Astrocyte of the hippocampus (primary cell): ENCODE measurements around the gene HDGFL2.
A peak's percentile ranks its signal among the peaks of the same experiment; 100 is the strongest.

Experiments
- DNase-seq: peaks from one replicate; pipeline ENCODE4 v3.0.0; 2011; ENCODE audit warnings: low read depth, low spot score

Gene HDGFL2

DNA sequence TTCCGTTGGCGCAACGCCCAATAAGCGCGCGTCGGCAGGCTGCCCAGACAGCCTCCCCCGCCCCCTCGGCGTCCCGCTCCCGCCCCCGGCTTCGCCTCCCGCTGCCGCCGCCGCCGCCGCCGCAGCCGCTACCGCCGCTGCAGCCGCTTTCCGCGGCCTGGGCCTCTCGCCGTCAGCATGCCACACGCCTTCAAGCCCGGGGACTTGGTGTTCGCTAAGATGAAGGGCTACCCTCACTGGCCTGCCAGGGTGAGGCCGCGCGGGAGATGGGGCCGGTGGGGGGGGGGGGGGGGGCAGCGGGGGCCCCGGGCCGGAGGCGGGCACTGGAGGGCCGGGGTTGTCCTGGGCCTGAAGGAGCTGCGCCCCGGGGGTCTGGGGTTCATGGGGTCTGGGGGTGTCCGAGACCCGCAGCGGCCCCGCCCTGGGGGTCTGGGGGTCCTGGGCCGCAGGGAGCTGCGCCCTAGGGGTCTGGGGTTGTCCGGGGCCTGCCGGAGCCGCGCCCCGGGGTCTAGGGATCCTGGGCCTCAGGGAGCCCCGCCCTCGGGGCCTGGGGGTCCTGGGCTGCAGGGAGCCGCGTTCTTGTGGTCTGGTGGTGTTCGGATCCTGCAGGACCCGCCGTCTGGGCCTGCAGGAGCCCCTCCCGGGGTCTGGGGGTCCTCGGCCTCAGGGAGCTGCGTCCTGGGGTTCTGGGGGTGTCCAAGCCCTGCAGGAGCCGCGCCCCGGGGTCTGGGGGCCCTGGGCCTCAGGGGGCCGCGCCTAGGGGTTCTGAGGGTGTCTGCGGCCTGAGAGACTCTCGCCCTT is at the start of gene HDGFL2:
Gene HDGFL2 (plus strand): TSS at position 124 of the 801 bp plus-strand sequence. CDS start 54 bp downstream, at position 178.
- no peak for DNase-seq

DNA sequence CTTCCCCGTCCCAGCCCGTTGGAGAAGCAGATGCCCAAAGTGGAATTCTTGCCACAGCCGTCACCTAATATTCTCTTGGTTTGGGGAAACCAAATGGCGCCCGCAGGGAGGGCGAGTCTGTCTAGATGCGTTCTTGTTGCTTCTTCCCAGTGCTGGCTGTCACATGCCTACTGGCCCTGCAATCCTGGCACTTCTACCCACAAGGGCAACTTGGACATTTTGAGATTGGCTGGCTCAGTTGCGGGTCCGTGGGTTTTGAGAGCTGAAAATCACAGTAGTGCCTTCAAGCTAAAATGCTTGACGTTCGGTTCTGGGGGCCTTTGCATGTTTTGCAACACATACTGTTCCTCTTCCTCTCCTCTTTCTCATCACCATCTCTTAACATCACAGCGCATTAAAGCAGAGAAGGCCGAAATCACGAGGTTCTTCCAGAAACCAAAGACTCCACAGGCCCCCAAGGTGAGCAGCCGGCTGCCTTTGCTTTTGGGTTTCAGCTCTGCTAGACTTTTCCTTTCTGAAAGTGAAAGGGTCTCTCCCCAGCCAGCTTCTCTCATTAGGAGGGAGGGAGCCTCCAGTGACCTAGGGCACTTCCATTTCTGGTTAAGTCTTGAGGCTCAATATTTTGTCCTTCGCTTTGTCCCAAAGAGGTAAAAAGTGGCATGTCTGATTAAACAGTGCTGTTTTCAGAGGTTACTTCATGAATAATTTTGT is 48.5 kb upstream of the HDGFL2 start:
- DNase-seq: no peak

DNA sequence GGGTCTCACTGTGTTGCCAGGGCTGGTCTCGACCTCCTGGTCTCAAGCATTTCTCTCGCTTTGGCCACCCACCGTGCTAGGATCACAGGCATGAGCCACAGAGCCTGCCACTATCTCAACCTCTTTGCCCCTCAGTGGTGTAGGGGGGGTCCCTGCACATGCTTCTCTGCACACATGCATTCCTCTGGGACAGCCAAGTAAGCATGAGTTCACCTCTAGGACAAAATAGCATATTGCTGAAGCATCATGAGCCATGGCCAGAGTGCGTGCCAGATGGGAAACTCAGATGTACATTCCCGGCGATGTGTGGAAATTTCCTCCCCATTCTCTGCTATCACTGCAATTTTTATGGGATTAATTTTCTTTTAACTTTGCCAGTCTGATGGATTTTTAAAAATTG is 46.6 kb upstream of the HDGFL2 start:
- DNase-seq: peak; percentile 57

DNA sequence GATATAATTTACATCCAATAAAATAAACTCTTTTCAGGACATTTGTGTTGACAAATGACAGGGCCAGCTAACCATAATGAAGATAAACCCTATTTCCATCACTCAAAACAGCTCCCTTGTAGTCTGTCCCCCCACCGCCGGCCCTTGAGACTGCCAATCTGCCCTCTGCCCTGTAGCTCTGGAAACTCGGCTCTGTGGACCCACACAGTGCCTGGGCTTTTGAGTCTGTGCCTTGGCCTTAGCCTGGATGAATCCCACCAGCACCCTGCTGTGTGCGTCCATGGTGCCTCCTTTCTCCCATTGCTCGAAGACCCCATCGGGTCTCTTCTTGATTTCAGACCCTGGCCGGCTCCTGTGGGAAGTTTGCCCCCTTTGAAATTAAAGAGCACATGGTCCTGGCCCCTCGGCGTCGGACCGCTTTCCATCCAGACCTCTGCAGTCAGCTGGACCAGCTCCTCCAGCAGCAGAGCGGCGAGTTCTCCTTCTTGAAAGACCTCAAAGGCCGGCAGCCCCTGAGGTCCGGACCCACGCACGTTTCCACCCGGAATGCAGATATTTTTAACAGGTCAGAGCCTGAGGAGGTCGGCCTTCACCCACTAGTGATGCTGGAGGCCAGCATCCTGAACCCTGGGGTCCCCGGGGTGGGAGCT is 43.6 kb upstream of the HDGFL2 start:
- DNase-seq: no peak

DNA sequence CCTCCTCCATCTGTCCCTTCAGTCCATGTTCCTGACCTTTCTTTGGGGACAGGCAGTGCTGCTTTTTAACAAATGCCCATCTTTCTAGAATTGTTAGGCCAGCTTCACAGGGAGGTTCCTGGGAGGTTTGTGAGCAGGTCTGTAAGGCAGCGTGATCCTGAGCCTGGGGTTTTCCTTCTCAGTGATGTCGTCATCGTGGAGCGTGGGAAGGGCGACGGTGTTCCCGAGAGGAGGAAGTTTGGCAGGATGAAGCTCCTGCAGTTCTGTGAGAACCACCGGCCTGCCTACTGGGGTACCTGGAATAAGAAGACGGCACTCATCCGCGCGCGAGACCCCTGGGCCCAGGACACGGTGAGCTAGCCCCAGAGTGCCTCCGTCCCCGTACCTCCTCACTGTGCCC is 42.8 kb upstream of the HDGFL2 start:
- no peak for DNase-seq

GRCh38 chr19:4429771-4430171 is 42.3 kb upstream of the HDGFL2 start:
- DNase-seq: no peak

DNA sequence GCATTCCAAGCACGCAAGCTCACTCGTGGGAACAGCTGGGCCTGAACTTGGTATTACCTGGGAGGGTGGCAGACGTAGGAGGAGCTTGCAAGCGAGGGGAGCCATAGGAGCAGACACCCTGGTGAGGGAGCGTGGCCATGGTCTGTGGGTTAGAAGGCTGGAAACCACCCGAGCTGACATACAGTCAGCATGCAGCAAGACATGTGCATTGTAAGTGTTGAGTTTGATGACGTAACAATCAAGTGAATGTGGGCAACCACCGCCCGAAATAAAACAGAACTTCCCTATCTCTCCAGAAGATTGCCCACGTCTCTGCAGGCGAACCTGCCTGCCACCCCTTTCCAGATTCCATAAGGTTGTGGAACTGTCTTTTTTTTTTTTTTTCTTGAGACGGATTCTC is 41.3 kb upstream of the HDGFL2 start:
- no peak for DNase-seq

DNA sequence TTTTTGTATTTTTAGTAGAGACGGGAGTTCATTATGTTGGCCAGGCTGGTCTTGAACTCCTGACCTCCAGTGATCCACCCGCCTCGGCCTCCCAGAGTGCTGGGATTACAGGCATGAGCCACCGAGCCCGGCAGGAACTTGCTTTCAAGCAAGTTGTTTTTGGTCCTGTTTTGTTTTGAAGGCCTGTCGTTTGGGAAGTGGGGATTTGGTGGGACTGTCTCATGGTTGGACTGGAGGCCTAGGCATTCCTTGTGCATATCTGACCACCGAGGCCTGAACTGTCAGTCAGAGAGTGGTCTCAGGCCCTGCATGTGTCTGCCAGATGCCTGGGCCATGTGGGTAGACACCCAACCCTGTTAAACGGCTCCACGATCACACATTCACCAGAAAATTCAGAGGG is 40.8 kb upstream of the HDGFL2 start:
- DNase-seq: no peak

- DNase-seq: no peak
Observed at GRCh38 chr19:4431808-4432674, 40.1 kb upstream of the HDGFL2 start.

DNA sequence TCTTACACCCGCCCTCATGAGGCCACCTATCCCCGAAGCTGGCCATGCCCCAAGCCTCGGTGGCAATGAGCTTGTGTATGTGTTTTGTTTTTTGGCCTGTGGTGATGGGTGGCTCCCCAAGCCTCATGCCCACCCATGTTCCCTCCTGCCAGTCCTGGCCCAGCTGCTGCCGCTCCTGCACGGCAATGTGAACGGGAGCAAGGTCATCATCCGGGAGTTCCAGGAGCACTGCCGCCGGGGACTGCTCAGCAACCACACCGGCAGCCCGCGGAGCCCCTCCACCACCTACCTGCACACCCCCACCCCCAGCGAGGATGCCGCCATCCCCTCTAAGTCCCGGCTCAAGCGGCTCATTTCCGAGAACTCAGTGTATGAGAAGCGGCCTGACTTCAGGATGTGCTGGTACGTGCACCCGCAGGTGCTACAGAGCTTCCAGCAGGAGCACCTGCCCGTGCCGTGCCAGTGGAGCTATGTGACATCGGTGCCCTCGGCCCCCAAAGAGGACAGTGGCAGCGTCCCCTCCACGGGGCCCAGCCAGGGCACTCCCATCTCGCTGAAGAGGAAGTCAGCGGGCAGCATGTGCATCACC is 39.1 kb upstream of the HDGFL2 start:
- DNase-seq: no peak

DNA sequence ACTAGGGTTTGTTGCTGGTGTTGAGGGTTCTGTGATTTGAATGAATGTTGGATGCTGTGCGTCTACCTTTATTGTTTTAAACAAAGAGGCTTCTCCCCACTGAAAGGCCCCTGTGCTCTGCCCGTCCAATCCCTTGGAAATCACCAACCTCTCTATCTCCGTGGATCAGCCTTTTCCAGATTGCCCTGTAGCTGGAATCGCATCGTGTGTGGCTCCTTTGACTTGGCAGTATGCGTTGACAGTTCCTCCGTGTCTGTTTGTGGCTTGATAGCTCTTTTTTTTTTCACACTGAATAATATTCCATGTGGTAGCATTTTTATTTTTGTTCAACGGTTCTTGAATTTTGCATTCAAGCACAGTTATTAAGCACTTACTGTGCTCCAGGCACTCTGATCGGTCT is 37.7 kb upstream of the HDGFL2 start:
- DNase-seq: no peak

DNA sequence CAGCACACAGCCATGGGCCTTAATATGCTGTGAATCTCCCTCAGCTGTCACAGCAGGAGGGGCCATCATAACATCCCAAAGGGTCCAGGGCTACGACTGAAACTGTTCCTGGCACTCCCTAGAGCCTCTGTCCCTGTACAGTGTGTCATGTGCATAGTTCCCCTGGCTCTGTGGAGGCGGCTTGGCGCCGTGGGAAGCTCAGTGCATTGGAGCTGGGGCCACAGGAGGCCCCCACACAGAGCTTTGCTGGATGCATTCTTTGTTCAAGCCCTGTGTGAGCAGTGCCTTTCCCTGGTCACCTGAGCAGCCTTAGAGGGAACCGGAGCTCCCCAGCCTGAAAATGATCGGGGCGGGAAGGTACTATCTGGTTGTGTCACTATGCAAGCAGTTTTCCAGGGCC is 35.9 kb upstream of the HDGFL2 start:
- no peak for DNase-seq

- no peak for DNase-seq
Observed at GRCh38 chr19:4437103-4437502, 35.0 kb upstream of the HDGFL2 start.

DNA sequence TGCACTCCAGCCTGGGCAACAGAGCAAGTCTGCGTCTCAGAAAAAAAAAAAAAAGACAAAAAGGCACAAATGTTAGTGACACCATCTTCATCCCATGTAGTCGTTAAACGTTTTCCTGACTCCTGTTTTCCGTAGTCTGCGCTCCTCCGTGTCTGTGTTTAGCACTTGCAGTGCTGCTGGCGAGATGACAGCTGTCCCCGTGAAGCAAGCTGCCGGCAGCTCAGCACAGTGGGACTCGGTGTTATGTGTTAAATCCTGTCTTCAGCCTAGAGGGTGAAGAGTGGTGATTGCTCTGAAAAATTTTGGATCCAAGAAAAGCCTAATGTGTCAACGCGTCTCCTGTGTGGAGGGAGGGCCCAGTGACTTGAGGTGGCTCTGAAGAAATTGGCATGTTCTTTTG is 32.9 kb upstream of the HDGFL2 start:
- no peak for DNase-seq

DNA sequence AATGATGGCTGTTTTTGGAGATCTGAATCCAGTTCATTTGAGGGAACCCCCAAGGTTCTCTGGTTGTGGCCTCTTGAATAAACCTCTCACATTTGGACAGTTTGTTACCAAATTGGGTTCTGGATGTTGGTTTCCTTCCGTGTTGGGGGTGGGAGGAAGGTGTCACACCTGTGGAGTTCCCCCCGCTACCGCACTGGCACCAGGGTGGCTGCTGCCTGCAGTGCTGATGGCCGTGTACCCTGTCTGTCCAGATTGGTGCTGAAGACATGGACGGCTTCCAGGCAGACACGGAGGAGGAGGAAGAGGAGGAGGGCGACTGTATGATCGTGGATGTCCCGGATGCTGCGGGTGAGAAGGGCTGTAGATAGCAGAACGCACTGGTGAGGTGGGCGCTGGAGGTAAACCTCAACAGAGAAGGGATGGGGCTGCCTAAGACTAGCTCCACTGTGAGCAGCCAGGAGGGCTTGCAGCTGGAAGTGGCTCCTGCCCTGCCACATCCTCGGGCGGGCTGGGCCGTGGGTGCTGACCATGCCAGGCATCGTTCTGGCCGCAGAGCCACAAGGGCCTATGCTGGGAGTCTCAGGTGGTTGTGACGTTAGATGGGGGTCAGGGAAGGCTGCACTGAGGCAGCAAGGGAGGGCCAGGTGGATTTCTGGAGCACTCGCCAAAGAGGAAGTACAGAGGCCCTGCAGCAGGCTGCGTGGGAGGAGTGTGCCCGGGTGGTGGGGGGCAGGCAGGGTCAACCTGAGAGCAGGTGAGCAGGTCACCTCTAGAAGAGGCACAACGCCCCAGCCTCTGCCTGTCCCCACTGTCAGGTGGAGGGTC is 29.9 kb upstream of the HDGFL2 start:
- no peak for DNase-seq

DNA sequence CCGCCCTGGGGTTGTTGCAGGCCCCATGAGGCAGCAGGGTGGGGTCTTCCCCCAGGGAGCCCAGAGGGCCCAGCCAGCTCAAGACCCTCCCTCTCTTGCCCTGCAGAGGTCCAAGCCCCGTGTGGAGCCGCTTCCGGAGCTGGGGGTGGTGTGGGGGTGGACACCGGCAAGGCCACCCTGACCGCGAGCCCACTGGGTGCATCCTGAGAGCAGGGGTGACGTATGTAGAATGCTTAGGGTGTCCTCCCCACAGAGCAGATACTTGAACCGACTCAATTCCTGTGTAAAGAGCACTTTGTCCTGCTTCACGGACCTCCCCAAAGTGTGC is 29.3 kb upstream of the HDGFL2 start:
- DNase-seq: no peak

DNA sequence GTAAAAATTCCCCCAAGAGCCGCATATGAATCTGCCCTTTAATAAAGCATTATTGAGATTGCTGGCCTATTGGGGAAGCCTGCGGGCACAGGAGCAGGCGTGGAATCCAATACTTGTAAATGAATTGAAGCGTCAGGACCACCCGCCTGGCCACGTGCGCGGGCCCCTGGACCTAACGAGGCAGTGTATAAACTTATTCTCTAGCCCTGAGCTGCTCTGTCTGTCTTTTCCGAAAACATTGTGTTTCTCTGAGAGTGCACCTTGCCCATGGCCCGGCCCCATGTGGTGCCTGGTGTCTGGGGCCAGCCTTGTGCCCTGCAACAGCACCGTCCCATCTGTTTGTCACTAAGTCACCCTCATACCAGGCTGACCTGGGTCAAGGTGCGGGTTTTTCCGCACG is 28.9 kb upstream of the HDGFL2 start:
- no peak for DNase-seq

GRCh38 chr19:4443966-4444764 is 27.9 kb upstream of the HDGFL2 start:
- no peak for DNase-seq

GRCh38 chr19:4444765-4445741 is 27.0 kb upstream of the HDGFL2 start:
- DNase-seq: no peak
